Keratinocyte (primary cell): ENCODE measurements around the gene VPS13D. TPM values are rescaled to one million over a fixed set of nuclear protein-coding genes. Genes with fewer than 3 reads are reported as not detected.
"Not testable (repeated sequence)": the region's sequence is repeated elsewhere in the genome, so short reads cannot be mapped to it uniquely, and the experiment has no call there.

Experiments
- DNase-seq: peaks from one replicate; pipeline ENCODE4 v3.0.0-alpha.2; 2011; ENCODE audit warnings: low read depth, missing footprints, low spot score
- FAIRE-seq: peaks from 2 replicates; lab custom pipeline; 2011; peaks lifted over from hg19 to GRCh38; lab: Jason Lieb, UNC
- H2AFZ ChIP-seq: 2 replicates; pipeline ENCODE4 v1.6.0; 2012; ENCODE audit warnings: low read length, control low read depth, inconsistent platforms; ENCODE audit not compliant: control insufficient read depth
- H3K27ac ChIP-seq: 2 replicates; pipeline ENCODE4 v1.5.1; 2011; ENCODE audit warnings: low read length; ENCODE audit not compliant: control insufficient read depth, insufficient read depth
- H3K27me3 ChIP-seq: 3 replicates; pipeline ENCODE4 v1.6.0; 2011; ENCODE audit warnings: low read length; ENCODE audit not compliant: control insufficient read depth, insufficient read depth; ENCODE audit errors: extremely low read depth
- H3K36me3 ChIP-seq, 2 experiments: 2 replicates in 1 of 2; 3 replicates in 1 of 2; pipeline ENCODE4 v1.5.1; 2011; ENCODE audit warnings: low read length in 2 of 2, mild to moderate bottlenecking in 1 of 2; ENCODE audit not compliant: control insufficient read depth in 2 of 2, insufficient read depth in 2 of 2; ENCODE audit errors: extremely low read depth in 1 of 2
- H3K4me1 ChIP-seq: 3 replicates; pipeline ENCODE4 v1.5.1; 2011; ENCODE audit warnings: low read length; ENCODE audit not compliant: control insufficient read depth, insufficient read depth; ENCODE audit errors: extremely low read depth
- H3K4me2 ChIP-seq: 3 replicates; pipeline ENCODE4 v1.6.0; 2011; ENCODE audit warnings: low read depth, low read length; ENCODE audit not compliant: control insufficient read depth, insufficient read depth; ENCODE audit errors: extremely low read depth
- H3K4me3 ChIP-seq, 3 experiments: fragments of 200-600 bp in 1 of 3; sonication (generic) in 1 of 3; 2 replicates in 2 of 3; 3 replicates in 1 of 3; pipeline ENCODE4 v1.5.1; 2011 to 2016; ENCODE audit warnings: low read length in 3 of 3, mild to moderate bottlenecking in 3 of 3, control low read depth in 2 of 3, inconsistent platforms in 1 of 3, low read depth in 1 of 3, mixed read lengths in 1 of 3, mixed run types in 1 of 3, moderate library complexity in 1 of 3; ENCODE audit not compliant: control insufficient read depth in 2 of 3, insufficient read depth in 2 of 3; ENCODE audit errors: extremely low read depth in 1 of 3
- H3K79me2 ChIP-seq: 2 replicates; pipeline ENCODE4 v1.6.0; 2012; ENCODE audit warnings: low read length; ENCODE audit not compliant: control insufficient read depth, insufficient read depth
- H3K9ac ChIP-seq: 3 replicates; pipeline ENCODE4 v1.6.0; 2011; ENCODE audit warnings: low read length; ENCODE audit not compliant: control insufficient read depth, insufficient read depth; ENCODE audit errors: extremely low read depth
- H3K9me1 ChIP-seq: 3 replicates; pipeline ENCODE4 v1.6.0; 2011; ENCODE audit warnings: low read length; ENCODE audit not compliant: control insufficient read depth, insufficient read depth; ENCODE audit errors: extremely low read depth
- H3K9me3 ChIP-seq: 2 replicates; pipeline ENCODE4 v1.5.1; 2012; ENCODE audit warnings: low read depth, low read length; ENCODE audit not compliant: control insufficient read depth
- H4K20me1 ChIP-seq: 3 replicates; pipeline ENCODE4 v1.6.0; 2011; ENCODE audit warnings: low read length; ENCODE audit not compliant: control insufficient read depth, insufficient read depth; ENCODE audit errors: extremely low read depth
- EZH2 ChIP-seq: IDR thresholded peaks from one replicate; pipeline ENCODE4 v1.6.1; 2012; ENCODE audit warnings: inconsistent platforms, mild to moderate bottlenecking, low read length, moderate library complexity
- dilution Hi-C: fragments of 300-500 bp; cut with MboI; formaldehyde crosslinking; loops from one replicate; pipeline ENCODE4 v1.7.0; 2020; ENCODE audit warnings: low sequenced_read_pairs; ENCODE audit not compliant: extremely low pct_ligation_motif_present
- polyA plus RNA-seq, 5 experiments: library from polyadenylated mRNA; depleted of rRNA in 3 of 5; stranded (reverse) in 3 of 5; stranded (forward) in 1 of 5; unstranded in 1 of 5; fragments of >200 nt; gene quantifications; 1 replicate in 1 of 5; 2 replicates in 3 of 5; 3 replicates in 1 of 5; pipeline versions ENCODE4 v1.2.1 to v1.2.3, GENCODE V29; 2011 to 2012; ENCODE audit warnings: missing spikeins in 2 of 5, low read depth in 1 of 5, low replicate concordance in 1 of 5
- TF ChIP-seq, protein P1 (sequence below), 3 experiments: IDR thresholded peaks in 1 of 3; conservative IDR thresholded peaks in 1 of 3; optimal IDR thresholded peaks in 1 of 3; 2 replicates in 2 of 3; 3 replicates in 1 of 3; pipeline versions ENCODE3 to v1.5.1; 2011; ENCODE audit warnings: low read length in 3 of 3, mild to moderate bottlenecking in 3 of 3, moderate library complexity in 2 of 3, control low read depth in 1 of 3, inconsistent platforms in 1 of 3; ENCODE audit not compliant: insufficient read depth in 2 of 3; ENCODE audit errors: extremely low read depth in 1 of 3

VPS13D gene
- polyA plus RNA-seq, 1 donor (not counting 4 experiments of a cell fraction or from before 2014, with no cell fraction given): 19.0 TPM

DNA sequence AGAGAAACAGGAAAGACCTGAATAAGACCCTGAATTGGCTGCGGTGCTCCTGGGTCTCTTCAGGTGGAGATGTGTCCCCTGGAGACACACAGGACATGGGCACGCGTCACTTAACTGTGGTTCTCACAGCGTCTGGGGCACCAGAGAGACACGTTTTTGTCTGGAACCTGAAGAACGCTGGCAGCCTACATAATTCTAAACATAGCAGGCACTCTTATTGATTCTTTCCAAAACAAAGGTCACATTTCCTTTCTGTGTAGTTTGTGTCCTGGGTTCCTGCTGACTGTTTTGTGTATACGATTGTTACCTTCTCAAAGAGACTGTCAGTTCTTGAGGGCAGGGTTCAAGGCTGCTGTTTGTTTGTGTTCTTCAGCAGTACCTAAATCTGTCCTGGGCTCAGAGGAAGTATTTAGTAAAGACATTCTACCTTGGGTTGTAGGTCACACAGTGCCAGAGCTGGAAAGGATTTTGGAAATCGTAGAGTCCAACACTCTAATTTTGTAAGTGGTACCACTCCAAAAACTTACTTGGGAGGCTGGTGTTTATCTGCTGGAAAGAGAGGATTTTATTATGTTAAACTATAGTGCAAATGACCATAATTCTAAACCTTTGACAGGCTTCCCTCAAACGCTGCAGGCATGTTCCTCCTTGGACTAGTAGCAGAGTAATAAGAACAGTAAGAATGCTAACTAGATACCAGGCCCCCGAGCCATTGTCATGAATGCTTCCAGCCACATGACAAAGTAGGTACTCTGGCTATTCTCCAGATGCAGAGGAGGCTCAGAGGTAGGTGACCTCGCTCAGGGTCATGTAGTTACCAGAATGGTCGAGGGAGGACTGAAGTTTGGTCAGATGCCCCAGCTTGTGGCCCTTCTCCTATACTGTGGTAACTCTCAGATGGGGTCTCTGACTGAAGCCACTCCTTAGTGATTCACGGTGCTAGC, 223.8 kb downstream of the VPS13D start:
- FAIRE-seq: peak; percentile 53
- dilution Hi-C loops: no loop called here
- Histone ChIP-seq H3K36me3 (peaks cover 6 to 8% of the 10 kb centered on the region in 2 experiments), H3K9ac (no peak overlapping the region), H3K4me3 (no peak overlapping the region), H3K27me3 (no peaks in the 10 kb centered on the region), H3K79me2 (no peaks in the 10 kb centered on the region), H3K9me1 (no peaks in the 10 kb centered on the region), H3K4me1 (peaks cover 48% of the 10 kb centered on the region), H4K20me1 (no peaks in the 10 kb centered on the region), H3K4me2 (no peak overlapping the region), H2AFZ (no peak overlapping the region), H3K27ac (no peak overlapping the region), H3K9me3 (no peaks in the 10 kb centered on the region)
- no peak for DNase-seq
- TF ChIP-seq, protein P1, sequence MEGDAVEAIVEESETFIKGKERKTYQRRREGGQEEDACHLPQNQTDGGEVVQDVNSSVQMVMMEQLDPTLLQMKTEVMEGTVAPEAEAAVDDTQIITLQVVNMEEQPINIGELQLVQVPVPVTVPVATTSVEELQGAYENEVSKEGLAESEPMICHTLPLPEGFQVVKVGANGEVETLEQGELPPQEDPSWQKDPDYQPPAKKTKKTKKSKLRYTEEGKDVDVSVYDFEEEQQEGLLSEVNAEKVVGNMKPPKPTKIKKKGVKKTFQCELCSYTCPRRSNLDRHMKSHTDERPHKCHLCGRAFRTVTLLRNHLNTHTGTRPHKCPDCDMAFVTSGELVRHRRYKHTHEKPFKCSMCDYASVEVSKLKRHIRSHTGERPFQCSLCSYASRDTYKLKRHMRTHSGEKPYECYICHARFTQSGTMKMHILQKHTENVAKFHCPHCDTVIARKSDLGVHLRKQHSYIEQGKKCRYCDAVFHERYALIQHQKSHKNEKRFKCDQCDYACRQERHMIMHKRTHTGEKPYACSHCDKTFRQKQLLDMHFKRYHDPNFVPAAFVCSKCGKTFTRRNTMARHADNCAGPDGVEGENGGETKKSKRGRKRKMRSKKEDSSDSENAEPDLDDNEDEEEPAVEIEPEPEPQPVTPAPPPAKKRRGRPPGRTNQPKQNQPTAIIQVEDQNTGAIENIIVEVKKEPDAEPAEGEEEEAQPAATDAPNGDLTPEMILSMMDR (optimal IDR thresholded peaks at IDR 0.05 in 1 of 3, IDR thresholded peaks at IDR 0.05 in 1 of 3, conservative IDR thresholded peaks at IDR 0.05 in 1 of 3; ENCODE audit: extremely low read depth in 1 of 3, insufficient read depth in 2 of 3, low read length in 3 of 3): no peak
- no peak for TF ChIP-seq EZH2

GRCh38 chr1:12454406-12455391, 224.9 kb downstream of the VPS13D start:
- FAIRE-seq: no peak
- no peak overlapping the region for H3K4me3 ChIP-seq
- no peak for TF ChIP-seq EZH2
- TF ChIP-seq, protein P1 (optimal IDR thresholded peaks at IDR 0.05 in 1 of 3, IDR thresholded peaks at IDR 0.05 in 1 of 3, conservative IDR thresholded peaks at IDR 0.05 in 1 of 3; ENCODE audit: extremely low read depth in 1 of 3, insufficient read depth in 2 of 3, low read length in 3 of 3): no peak
- H3K27ac ChIP-seq: no peak overlapping the region
- no peaks in the 10 kb centered on the region for H3K9me3 ChIP-seq
- no peak for DNase-seq
- peak overlapping the region; percentile 29 for H3K4me2 ChIP-seq
- dilution Hi-C loops: no loop called here
- no peaks in the 10 kb centered on the region for H3K79me2 ChIP-seq
- H3K9me1 ChIP-seq: no peaks in the 10 kb centered on the region
- no peaks in the 10 kb centered on the region for H4K20me1 ChIP-seq
- no peak overlapping the region for H2AFZ ChIP-seq
- H3K27me3 ChIP-seq: no peaks in the 10 kb centered on the region
- no peak overlapping the region for H3K9ac ChIP-seq
- H3K36me3 ChIP-seq: peaks cover 6 to 9% of the 10 kb centered on the region in 2 experiments
- H3K4me1 ChIP-seq: peaks cover 38% of the 10 kb centered on the region

DNA sequence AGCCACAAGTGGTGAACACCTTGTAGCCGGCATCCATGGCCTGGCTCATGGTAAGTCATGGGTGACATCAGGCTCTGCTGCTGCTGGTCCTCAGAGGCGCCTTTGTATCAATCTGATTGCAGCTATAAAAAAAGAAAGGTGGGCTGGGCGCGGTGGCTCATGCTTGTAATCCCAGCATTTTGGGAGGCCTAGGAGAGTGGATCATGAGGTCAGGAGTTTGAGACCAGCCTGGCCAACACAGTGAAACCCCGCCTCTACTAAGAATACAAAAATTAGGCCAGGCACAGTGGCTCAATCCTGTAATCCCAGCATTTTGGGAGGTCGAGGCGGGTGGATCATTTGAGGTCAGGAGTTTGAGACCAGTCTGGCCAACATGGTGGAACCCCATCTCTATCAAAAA, 226.3 kb downstream of the VPS13D start:
- not testable (repeated sequence) for H3K27ac ChIP-seq

More for the DNA sequence above, 226.3 kb downstream of the VPS13D start:
- H3K9ac ChIP-seq, H3K79me2 ChIP-seq, H4K20me1 ChIP-seq, H3K9me1 ChIP-seq, H3K4me2 ChIP-seq, H3K4me3 ChIP-seq, H2AFZ ChIP-seq, FAIRE-seq, DNase-seq, H3K9me3 ChIP-seq, H3K27me3 ChIP-seq, dilution Hi-C loops: not testable (repeated sequence)
- peaks cover 3 to 11% of the 10 kb centered on the region in 2 experiments for H3K36me3 ChIP-seq
- H3K4me1 ChIP-seq: peaks cover 28% of the 10 kb centered on the region
